AG10803 (cell line): ENCODE data around the gene HCST.
"Not testable (repeated sequence)": the region's sequence is repeated elsewhere in the genome, so short reads cannot be mapped to it uniquely, and the experiment has no call there.

Source experiments
- DNase-seq: peaks from one replicate; pipeline ENCODE4 v3.0.0; 2010; ENCODE audit warnings: low read depth
- H3K4me3 ChIP-seq: 2 replicates; pipeline ENCODE4 v1.5.1; 2011; ENCODE audit warnings: mild to moderate bottlenecking, low read length, control low read depth
- CTCF ChIP-seq: conservative IDR thresholded peaks from 2 replicates; pipeline ENCODE4 v1.5.1; 2011; ENCODE audit warnings: mild to moderate bottlenecking, low read length, control low read depth, inconsistent platforms

HCST gene

GRCh38 chr19:35869327-35870123 is 32.8 kb upstream of the HCST start:
- peak; percentile 54 for DNase-seq
- no peak for TF ChIP-seq CTCF
- peak overlapping the region; percentile 20; the same call in 1 of the 2 replicates for H3K4me3 ChIP-seq

- not testable (repeated sequence) for DNase-seq, H3K4me3 ChIP-seq
Measured at GRCh38 chr19:35870124-35870736, 32.1 kb upstream of the HCST start.

- no peak for TF ChIP-seq CTCF
- no peak for DNase-seq
Measured at GRCh38 chr19:35870798-35871197, 31.5 kb upstream of the HCST start.

GRCh38 chr19:35871611-35872010 is 30.7 kb upstream of the HCST start:
- no peak for TF ChIP-seq CTCF
- DNase-seq = no peak
- H3K4me3 ChIP-seq = no peak overlapping the region

More at GRCh38 chr19:35870798-35871197, 31.5 kb upstream of the HCST start:
- no peak overlapping the region for H3K4me3 ChIP-seq

GRCh38 chr19:35872180-35872579 is 30.1 kb upstream of the HCST start:
- H3K4me3 ChIP-seq = no peak overlapping the region
- DNase-seq = no peak
- TF ChIP-seq CTCF = no peak

- no peak for DNase-seq
- TF ChIP-seq CTCF = no peak
- H3K4me3 ChIP-seq = no peak overlapping the region
Measured at GRCh38 chr19:35874392-35874930, 27.9 kb upstream of the HCST start.

- DNase-seq = no peak
Measured at GRCh38 chr19:35879068-35879467, 23.3 kb upstream of the HCST start.

More at GRCh38 chr19:35879068-35879467, 23.3 kb upstream of the HCST start:
- TF ChIP-seq CTCF = no peak
- no peak overlapping the region for H3K4me3 ChIP-seq
